ENCODE measurements around the gene PELI3.

DNA sequence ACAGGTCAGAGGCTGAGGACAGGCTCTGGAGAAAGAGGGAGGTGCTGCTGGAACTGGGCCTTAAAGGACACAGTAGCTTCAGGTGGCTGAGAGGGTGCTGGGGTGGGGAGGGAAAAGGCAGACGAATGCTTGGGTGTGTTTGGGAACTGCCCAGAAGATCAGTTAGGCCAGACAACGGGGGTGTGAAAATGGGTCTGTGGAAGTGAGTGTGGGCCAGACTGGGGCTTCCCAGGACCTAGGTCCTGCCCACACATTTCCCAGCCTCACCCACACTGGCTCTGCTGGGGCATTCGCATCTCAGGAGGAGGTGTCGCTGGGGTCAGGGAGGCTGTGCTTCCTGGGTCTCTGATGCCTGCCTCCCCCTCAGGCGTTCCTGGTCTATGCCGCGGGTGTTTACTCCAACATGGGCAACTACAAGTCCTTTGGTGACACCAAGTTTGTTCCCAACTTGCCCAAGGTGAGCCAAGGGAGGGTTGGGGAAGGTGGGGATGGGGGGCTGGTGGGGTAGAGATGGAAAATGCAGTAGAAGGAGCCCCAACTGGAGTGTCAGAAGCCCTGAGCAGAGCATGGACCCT is 18.2 kb downstream of the PELI3 start:
- TF ChIP-seq EZH2 (IDR thresholded peaks at IDR 0.05; ENCODE audit: borderline replicate concordance, insufficient read depth, low read length, poor library complexity, severe bottlenecking) (no peak), EP300 (conservative IDR thresholded peaks at IDR 0.05; ENCODE audit: poor library complexity, severe bottlenecking) (no peak), POLR2AphosphoS5 (IDR thresholded peaks at IDR 0.05) (no peak), MXI1 (conservative IDR thresholded peaks at IDR 0.05; ENCODE audit: poor library complexity, severe bottlenecking) (no peak), CTCF (IDR thresholded peaks at IDR 0.05; ENCODE audit: poor library complexity, severe bottlenecking) (no peak), SMC3 (conservative IDR thresholded peaks at IDR 0.05; ENCODE audit: poor library complexity) (no peak)
